GM21390 (cell line): Measurements from ENCODE around the gene PLCG2.

Experiments used
- ATAC-seq: cut with Tn5 transposase; IDR thresholded peaks from one replicate; pipeline ENCODE4 v1.9.1; 2021; ENCODE audit not compliant: unreplicated experiment

PLCG2 gene

DNA sequence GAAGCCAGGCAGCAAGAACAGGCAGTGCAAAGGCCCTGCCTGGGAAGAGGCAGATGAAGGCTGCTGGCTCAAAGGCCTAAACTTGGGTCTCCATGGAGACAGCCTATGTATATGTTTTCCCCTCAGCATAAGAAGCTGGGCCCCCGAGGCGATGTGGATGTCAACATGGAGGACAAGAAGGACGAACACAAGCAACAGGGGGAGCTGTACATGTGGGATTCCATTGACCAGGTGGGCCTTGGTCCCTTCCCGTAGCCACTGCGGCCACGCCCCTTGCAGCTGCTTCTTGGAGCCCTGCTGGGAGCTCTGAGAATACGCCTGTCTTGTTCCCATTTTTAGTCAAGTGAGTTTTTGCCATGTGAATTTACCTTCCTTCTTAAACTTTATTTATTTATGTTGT is 126.2 kb downstream of the PLCG2 start:
- ATAC-seq, result no peak

DNA sequence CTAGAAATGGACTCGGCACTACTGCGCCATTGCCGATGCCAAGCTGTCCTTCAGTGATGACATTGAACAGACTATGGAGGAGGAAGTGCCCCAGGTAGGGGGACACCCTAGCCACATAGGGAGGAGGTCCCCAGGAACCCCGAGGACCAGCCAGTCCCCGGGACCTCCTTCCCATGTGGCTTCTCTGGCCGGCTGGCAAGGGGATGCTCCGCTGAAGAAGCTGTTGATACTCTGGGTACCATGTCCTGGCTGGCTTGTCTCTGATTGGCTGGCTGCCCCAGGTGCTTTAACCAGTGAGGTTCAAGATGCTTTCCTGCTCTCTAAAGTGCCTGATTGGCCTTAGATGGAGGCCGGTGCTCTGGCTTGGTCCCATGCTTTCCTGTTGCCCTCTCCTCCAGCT is 128.6 kb downstream of the PLCG2 start:
- no peak for ATAC-seq

DNA sequence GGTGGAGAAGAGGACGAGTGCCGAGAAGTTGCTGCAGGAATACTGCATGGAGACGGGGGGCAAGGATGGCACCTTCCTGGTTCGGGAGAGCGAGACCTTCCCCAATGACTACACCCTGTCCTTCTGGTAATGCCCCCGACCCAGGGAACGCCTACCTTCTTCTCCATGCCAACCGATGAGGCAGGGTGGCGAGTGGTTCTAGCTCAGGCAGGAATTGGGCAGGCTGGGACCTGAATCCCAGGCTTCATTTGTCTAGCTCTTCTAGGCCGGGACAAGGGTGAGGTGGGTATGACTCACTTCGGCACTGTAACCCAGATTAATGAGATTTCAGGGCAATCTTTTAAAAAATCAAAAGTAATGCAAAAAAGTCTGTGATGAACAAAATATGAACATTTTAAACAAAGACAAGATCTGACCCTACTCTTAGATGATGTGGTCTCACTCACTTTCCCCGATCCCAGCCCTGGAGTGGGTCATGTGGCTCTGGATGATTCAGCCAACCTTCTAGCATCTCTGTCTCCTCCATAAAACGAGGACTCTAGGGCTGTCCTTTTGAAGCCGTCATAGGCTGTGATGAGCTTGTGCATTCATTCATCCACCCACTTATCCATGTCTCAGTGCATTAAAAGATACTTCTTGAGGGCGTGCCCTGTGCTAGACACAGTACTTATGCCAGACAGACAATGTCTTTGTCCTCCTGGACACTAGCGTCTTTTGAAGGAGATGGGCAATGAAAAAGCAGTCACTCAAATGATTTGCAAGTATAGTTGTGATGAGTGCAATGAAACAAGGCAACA is 129.6 kb downstream of the PLCG2 start:
- ATAC-seq, result no peak

DNA sequence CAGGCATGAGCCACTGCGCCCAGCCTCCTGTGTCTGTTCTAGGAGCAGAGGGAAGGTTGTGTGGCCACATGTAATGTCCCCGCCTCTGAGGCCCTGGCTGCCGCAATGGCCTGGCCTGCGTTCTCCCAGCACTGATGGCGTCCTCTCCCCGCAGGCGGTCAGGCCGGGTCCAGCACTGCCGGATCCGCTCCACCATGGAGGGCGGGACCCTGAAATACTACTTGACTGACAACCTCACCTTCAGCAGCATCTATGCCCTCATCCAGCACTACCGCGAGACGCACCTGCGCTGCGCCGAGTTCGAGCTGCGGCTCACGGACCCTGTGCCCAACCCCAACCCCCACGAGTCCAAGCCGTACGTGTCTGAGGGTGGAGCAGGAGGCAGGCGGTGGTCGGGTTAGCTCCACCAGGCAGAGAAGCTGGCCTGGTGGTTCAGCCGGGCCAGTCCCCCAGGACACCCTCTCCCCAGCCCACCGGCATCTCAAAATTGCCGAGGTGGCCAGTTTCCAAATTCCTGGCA is 131.3 kb downstream of the PLCG2 start:
- no peak for ATAC-seq

DNA sequence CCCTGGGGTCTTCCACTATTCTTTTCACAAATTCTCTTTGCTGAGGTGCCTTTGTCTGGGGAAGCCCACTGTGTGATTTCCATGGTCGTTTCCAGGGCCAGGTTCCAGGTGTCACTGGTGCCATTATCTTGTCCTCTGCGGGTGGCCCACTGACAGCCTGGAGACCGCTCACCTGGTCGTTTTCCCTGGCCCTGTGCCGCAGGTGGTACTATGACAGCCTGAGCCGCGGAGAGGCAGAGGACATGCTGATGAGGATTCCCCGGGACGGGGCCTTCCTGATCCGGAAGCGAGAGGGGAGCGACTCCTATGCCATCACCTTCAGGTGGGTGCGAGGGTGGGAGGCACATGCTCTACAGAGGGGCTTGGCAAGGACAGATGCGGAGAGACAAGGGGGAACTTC is 133.3 kb downstream of the PLCG2 start:
- no peak for ATAC-seq

DNA sequence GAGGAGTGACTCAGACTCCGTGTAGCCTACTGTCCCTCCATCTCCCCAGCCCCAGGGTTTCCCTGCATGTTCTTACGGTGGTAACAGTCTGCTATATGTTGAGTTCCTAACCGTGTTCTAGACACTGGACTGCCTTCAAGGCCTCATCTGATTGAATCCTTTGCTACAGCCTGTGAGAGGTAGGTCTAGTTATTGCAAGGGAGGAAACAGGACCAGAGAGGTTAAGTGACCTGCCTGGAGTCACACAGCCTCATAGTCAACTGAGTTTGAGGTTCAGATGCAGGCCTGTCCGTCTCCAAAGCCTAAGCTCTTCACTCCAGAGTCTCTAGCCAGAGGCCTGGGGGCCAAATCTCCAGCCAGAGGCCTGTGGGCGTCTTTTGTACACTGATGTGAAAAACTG is 134.1 kb downstream of the PLCG2 start:
- no peak for ATAC-seq

DNA sequence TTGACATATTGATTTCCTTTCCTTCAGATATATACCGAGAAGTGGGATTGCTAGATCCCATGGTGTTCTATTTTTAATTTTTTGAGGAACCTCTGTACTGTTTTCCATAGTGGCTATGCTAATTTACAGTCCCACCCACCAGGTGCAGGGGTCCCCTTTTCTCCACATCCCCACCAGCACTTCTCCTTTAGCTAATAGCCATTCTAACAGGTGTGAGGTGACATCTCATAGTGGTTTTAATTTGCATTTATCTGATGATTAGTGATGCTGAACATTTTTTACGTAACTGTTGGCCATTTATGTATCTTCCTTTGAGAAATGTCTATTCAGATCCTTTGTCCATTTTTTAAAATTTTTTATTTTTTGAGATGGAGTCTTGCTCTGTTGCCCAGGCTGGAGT is 138.3 kb downstream of the PLCG2 start:
- ATAC-seq, result no peak

DNA sequence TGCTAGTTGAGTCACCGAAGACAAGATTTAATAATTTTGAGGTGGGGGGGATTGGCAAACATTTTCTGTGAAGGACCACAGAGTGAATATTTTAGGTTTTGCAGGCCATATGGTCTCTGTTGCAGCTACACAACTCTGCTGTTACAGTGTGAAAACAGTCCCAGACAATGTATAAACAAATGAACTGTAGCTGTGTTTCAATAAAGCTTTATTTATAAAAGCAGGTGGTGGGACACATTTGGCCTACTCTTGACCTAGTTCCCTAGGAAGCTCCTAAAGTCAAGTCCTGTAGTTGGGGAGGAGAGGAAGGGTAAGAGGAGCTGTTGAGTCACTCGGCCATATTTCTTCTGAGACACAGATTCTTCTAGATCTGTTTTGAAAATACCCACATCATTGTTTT is 139.8 kb downstream of the PLCG2 start:
- ATAC-seq, result no peak

DNA sequence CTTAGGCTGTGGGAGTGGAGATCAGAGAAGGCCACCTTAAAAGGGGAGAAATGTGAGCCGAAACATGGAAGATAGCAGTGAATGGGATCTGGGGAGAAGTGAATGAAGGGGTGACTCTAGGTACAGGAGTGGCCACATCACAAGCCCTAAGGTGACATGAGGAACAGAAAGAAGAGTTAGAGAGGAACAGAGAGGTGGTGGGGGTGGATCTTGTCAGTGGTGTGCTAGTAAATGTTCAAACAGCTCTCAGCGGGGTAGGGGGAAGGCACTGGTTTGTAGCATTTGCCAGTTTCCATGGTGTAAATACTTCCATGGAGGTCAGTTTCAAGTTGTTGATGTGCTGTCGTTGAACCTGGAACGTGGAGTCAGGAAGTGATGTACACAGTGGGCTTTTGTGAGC is 141.4 kb downstream of the PLCG2 start:
- ATAC-seq, result no peak

DNA sequence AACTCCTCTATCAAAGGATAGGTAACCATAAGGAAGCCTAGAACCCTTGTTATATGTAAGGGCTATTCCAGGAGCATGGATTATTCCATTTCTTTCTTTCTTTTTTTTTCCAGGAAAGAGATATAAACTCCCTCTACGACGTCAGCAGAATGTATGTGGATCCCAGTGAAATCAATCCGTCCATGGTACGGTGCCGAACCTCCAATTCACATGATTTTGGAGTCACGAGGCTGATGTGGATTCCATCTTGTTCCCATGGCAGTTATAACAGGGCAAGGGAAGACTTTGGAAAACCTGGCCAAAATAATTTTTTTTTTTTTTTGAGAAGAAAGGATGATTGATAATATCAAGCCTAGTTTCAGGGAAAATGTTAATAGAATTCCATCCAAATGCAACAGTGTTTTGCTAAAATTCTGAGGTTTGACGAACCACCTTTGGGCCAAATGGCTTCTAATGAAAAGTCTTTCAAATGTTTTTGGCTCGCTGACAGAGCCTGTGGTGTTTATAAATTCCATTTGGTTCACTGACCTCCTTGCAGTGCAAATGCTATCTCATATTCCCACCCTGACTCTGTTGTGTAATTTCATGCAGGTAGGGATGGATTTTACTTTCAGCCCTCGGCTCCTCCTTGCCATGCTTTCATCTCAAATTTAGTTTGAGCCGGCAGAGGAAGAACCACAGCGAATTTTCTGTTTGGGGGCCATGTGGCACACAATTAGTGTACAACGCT is 142.2 kb downstream of the PLCG2 start:
- ATAC-seq, result no peak

DNA sequence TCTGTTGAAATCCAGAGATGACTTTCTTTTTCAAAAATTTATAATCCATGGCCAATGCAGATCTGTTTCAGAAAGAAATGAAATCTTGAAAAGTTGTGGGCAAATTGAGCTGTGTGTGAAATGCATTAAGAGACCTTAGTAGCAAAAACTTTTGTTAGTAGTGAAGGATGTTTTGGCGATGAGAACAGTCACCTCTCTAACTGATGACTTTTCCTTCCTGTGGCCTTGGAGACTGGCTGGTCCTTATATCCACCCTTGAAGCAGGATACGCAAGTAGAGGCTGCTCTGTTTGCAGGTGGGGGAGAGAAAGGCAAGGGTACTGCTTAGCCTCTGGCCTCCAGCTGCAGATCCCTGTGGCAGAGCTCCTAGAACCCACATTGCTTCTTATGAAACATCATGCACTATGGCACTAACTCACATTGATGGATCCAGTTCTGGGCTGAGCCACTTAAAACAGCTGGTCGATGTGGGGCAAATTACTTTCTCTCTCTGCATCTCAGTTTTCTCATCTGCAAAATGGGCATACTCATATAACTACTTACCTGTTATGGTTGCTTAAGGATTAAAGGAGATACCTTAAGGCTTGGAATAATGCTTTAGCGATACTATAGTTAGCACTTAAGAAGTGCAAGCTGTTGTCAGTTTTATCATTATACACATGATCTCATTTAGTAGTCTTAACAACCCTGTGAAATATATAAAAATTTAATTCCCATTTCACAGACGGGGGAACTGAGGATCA is 142.9 kb downstream of the PLCG2 start:
- ATAC-seq, result no peak

DNA sequence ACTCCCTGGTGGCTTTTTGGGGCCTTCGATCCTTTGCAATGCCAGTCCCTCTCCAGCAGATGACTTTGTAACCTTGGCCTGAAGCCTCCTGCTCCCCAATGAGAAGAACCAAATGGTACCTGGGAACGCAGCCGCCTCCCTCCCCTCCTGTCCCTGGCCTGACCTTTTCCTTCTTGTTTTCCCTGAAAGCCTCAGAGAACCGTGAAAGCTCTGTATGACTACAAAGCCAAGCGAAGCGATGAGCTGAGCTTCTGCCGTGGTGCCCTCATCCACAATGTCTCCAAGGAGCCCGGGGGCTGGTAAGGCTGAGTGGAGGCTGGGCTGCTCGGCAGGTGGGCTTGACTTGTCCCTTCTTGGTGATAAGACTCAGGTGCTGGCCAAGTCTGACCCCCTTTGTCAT is 144.2 kb downstream of the PLCG2 start:
- no peak for ATAC-seq

DNA sequence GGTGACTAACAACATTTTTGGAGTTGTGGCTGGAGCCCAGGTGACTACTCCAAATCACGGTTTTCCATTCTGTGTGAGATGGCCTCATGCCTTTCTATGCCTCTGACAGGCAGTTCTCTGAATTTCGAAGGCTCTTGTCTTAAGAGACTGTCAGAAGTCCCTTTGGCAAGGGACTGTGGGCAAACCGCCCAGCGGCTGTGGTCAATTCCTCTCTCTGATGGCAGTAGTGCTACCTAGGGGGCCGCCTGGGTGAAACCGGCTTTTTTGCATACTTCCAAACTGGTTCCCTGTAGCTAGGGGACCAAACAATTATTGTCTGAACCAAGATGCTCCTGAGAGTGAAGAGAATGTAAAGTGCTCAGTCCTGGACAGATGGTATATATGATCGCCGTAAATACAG is 145.9 kb downstream of the PLCG2 start:
- ATAC-seq, result no peak

DNA sequence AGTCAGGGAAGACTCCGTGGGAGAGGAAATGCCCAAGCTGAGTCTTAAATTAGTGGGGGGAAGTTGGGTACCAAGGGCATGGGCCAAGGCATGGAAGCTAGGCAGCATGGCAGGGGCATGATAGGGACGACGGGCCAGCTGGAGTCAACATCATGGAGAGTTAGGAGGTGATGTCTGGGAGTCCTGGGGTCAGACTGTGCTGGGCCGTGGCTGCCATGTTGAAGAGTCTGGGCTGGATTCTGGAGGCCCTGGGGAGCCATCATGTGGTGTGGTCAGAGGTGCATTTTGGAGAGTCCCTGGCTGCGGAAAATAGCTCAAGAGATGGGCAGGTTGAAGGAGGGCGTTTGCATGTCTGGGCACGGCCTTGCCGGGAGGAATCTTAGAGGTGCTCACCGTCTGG is 146.9 kb downstream of the PLCG2 start:
- ATAC-seq, result no peak

DNA sequence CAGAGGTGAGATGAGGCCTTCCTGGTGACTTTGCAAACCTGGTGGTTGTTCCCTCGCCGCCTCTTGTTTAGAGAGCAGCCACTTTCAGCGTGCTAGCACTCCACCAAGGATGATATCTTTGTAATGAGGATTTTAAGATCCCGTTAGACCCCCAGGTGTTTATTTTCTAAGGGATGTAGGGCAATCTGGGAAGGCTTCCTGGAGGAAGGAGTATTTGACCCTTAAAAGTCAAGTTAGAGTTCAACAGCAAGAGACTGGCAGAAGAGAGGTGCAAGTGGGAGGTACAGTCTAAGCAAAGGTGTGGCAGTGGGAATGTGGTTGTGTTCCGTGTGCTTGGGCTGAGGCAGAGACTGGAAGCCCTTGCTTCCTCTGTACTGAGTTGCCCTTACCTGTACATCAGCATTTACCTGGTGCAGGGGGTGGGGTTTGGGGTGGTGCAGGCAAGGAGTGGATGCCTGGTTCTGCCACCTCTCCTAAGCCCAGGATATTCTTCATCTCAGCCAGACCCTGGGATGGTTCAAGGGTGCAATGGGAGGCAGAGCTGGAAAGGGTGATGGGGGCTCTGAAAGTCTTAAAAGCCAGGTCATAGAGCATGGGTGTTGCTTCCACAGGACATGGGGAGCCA is 148.6 kb downstream of the PLCG2 start:
- ATAC-seq, result no peak

DNA sequence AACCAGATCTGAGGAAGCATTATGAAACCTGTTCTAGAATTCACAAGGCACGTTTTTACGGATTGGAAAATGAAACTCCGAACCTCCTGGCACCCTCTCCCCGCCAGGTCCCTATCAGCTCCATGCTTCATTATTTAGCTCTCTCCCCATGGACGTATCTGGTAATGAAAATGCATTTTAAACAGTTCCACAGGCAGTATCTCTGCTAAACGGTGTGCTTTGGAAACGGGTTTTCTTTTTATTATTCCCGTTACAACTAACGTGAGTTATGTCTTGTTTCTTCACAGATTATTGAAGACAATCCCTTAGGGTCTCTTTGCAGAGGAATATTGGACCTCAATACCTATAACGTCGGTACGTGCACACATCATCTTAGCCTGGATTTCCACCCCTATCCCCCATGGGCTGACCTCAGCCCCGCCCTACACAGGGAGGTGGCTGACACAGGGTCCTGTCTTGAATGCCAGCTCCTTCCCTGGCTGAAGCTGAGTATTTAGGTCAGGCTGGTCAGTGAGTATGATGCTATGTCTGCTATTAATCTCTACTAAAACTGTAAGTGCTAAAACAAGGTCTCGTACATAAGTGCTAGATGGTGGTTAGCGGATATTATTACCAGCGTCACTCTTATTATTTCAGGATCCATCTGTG is 149.3 kb downstream of the PLCG2 start:
- no peak for ATAC-seq

DNA sequence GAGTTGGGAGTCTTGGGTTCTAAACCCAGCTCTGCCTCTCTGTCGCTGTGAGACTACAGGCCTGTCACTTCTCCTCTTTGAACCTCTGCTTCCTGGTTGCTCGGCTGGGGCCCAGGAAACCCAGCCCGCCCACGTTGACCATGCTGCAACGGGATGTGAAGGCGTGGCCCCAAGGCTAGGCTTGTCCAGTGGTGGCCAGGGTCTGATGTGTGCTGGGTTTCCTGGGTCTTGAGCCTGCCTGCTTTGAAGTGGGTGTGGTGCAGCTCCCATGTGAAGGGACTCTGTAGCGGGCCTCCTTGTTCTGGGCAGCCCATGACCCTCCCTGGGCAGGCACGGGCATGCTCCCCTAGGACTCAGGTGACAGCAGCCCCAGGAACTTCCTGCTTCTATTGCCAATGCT is 149.9 kb downstream of the PLCG2 start:
- no peak for ATAC-seq

DNA sequence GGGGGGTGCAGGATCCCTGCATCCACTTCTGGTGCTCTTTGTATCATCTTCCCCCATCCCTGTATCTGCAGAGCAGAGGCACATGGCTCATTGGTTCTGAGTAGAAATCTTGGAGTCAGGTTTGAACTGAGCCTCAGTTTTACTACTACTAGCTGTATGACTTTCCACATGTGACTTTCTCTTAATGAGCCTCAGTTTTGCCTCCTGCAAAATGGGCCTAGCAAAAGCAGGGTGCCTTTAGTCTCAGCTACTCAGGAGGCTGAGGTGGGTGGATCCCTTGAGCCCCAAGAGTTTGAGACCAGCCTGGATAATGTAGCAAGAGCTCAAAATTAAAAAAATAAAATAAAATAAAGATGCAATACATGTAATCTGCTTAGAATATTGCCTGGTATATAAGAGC is 150.8 kb downstream of the PLCG2 start:
- no peak for ATAC-seq

DNA sequence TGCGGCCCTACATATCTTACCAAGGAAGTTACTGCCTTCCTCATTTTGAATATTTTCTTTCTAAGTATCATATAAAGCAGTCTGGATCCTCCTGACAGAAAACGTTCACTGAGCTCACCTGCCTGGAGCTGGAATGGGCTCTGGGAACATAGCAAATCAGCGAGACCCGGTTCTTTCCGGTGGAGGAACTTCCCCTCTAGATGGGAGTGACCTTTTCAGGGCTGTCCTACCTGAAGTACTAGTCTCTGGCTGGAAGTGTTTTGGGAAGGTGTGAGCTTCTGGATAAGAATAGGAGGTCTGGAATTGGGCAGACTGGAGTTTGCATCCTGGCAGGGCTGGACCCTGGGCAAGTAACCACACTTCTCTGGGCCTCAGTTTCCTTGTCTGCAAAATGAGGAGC is 152.8 kb downstream of the PLCG2 start:
- no peak for ATAC-seq

DNA sequence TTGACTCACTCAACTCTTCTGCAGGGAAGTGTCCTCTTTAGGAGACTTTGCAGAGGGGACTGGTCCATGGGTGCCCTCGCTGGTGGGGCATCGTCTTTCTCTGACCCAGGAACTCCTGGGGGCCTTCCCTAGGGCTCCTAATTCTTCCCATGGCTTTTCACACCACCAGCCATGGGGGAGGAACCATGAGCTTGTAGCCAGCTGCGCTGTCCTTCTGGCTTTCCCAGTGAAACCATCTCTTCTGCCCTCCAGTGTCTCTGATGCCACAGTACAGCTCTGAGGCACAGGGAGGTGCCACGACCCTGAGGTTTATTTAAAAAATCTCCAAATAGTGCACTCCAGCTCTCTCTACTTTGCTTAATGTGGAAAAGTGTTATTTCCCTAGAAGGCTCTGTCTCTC is 153.6 kb downstream of the PLCG2 start:
- ATAC-seq, result no peak

DNA sequence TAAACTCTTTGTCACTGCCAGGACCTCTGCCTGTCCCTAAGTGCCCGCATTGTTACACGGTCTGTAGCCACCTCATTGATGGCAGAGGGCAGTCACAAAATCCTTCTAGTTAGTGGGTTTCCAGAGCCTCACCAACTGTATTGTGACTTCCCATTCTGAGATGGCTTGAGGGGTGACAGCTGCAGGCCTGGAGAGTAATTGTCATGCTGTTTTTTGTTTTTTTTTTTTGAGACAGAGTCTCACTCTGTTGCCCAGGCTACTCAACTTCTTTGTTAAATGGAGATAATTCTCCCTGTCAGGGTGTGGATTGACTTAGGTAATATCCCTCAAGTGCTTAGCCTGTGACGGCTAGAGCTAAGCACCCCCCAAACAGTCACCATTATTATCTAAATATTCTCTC is 154.3 kb downstream of the PLCG2 start:
- no peak for ATAC-seq
